Measurements from ENCODE around the gene KTN1.

DNA sequence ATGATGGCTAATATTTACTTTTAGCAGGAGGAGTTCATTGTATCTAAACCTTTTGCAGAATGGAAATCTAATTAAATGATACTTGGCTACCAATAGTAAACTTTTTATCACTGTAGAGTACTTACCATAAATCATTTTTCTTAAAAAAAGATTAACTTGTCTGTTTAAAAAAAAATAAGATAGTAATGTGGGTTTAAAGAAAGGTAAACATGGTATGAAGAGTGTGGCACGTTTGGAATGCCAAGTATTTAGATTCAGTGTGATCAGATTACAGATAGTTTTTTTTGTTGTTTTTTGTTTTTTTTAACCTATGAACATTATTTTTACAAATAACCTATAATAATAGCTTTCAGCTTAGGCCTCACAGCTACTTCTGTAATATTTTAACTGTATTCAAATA, 25.8 kb downstream of the KTN1 start:
- TF ChIP-seq, protein P1, sequence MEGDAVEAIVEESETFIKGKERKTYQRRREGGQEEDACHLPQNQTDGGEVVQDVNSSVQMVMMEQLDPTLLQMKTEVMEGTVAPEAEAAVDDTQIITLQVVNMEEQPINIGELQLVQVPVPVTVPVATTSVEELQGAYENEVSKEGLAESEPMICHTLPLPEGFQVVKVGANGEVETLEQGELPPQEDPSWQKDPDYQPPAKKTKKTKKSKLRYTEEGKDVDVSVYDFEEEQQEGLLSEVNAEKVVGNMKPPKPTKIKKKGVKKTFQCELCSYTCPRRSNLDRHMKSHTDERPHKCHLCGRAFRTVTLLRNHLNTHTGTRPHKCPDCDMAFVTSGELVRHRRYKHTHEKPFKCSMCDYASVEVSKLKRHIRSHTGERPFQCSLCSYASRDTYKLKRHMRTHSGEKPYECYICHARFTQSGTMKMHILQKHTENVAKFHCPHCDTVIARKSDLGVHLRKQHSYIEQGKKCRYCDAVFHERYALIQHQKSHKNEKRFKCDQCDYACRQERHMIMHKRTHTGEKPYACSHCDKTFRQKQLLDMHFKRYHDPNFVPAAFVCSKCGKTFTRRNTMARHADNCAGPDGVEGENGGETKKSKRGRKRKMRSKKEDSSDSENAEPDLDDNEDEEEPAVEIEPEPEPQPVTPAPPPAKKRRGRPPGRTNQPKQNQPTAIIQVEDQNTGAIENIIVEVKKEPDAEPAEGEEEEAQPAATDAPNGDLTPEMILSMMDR (IDR thresholded peaks at IDR 0.05; ENCODE audit: insufficient read depth, low read length, poor library complexity, severe bottlenecking), result no peak
- no peak for TF ChIP-seq EZH2phosphoT487 (conservative IDR thresholded peaks at IDR 0.05; ENCODE audit: low read length)
